HEK293 (cell line): ENCODE results near the gene ANK2.

Source experiments
- CTCF ChIA-PET: fragments of 350-600 bp; formaldehyde crosslinking; extraction: SDS; loops from one replicate; lab custom pipeline; 2021; ENCODE audit warnings: antibody characterized with exemption; lab: Yijun Ruan, JAX
- POLR2A ChIA-PET: fragments of 300-600 bp; formaldehyde crosslinking; extraction: SDS; loops from one replicate; lab custom pipeline; 2020; ENCODE audit warnings: antibody characterized with exemption, inconsistent platforms; lab: Yijun Ruan, JAX
- H3K27ac ChIP-seq: fragments of 200-500 bp; sonication (Bioruptor generic); 2 replicates; pipeline ENCODE4 v1.5.1; 2014; ENCODE audit warnings: low read depth, low read length, control low read depth, inconsistent platforms; ENCODE audit errors: extremely low read depth
- H3K36me3 ChIP-seq, 2 experiments: fragments of 200-500 bp in 1 of 2; sonication (Bioruptor generic) in 1 of 2; 1 replicate in 1 of 2; 2 replicates in 1 of 2; pipeline ENCODE4 v1.5.1; 2014 to 2017; ENCODE audit warnings: inconsistent platforms in 2 of 2, low read length in 2 of 2; ENCODE audit not compliant: control insufficient read depth in 2 of 2, insufficient read depth in 1 of 2
- H3K4me1 ChIP-seq: fragments of 200-500 bp; sonication (Bioruptor generic); 2 replicates; pipeline ENCODE4 v1.5.1; 2014; ENCODE audit warnings: mild to moderate bottlenecking, low read length, inconsistent platforms; ENCODE audit not compliant: control insufficient read depth, insufficient read depth
- H3K4me3 ChIP-seq: 2 replicates; pipeline ENCODE4 v1.5.1; 2011; ENCODE audit warnings: low read depth, mild to moderate bottlenecking, control low read depth, low read length, moderate library complexity
- H3K9me3 ChIP-seq: fragments of 200-500 bp; sonication (Bioruptor generic); 2 replicates; pipeline ENCODE4 v1.5.1; 2014; ENCODE audit warnings: low read depth, low read length, inconsistent platforms; ENCODE audit not compliant: control insufficient read depth, insufficient read depth
- GLI2 ChIP-seq: fragments of 450-650 bp; formaldehyde crosslinking; IDR thresholded peaks from 2 replicates; pipeline ENCODE4; 2017; ENCODE audit warnings: missing biosample characterization, missing genetic modification characterization, low read depth, borderline replicate concordance
- GLI4 ChIP-seq: fragments of 450-650 bp; formaldehyde crosslinking; IDR thresholded peaks from 2 replicates; pipeline ENCODE4 v1.5.1; 2016; ENCODE audit warnings: missing biosample characterization, missing genetic modification characterization
- KLF1 ChIP-seq: fragments of 450-650 bp; formaldehyde crosslinking; IDR thresholded peaks from 2 replicates; pipeline ENCODE4 v1.5.1; 2016; ENCODE audit warnings: missing biosample characterization, missing genetic modification characterization
- RBAK ChIP-seq: fragments of 450-650 bp; formaldehyde crosslinking; IDR thresholded peaks from 2 replicates; pipeline ENCODE4 v1.5.1; 2016; ENCODE audit warnings: missing biosample characterization, missing genetic modification characterization
- REPIN1 ChIP-seq: fragments of 450-650 bp; formaldehyde crosslinking; IDR thresholded peaks from 2 replicates; pipeline ENCODE4 v1.5.1; 2017; ENCODE audit warnings: missing biosample characterization, missing genetic modification characterization, low read depth
- SP7 ChIP-seq: fragments of 450-650 bp; formaldehyde crosslinking; IDR thresholded peaks from 2 replicates; pipeline ENCODE4 v1.5.1; 2016; ENCODE audit warnings: missing biosample characterization, missing genetic modification characterization
- TRIM28 ChIP-seq: IDR thresholded peaks from 2 replicates; pipeline ENCODE4 v1.6.1; 2011; ENCODE audit warnings: low read length, control low read depth, borderline replicate concordance
- ZNF10 ChIP-seq: fragments of 450-650 bp; formaldehyde crosslinking; IDR thresholded peaks from 2 replicates; pipeline ENCODE4 v1.5.1; 2017; ENCODE audit warnings: missing biosample characterization, missing genetic modification characterization
- ZNF223 ChIP-seq: fragments of 450-650 bp; formaldehyde crosslinking; IDR thresholded peaks from 2 replicates; pipeline ENCODE4 v1.5.1; 2016; ENCODE audit warnings: missing biosample characterization, missing genetic modification characterization
- ZNF23 ChIP-seq: fragments of 450-650 bp; formaldehyde crosslinking; IDR thresholded peaks from 2 replicates; pipeline ENCODE4 v1.5.1; 2016; ENCODE audit warnings: missing biosample characterization, missing genetic modification characterization, borderline replicate concordance
- ZNF292 ChIP-seq: fragments of 450-650 bp; formaldehyde crosslinking; IDR thresholded peaks from 2 replicates; pipeline ENCODE4 v1.5.1; 2016; ENCODE audit warnings: low read depth, missing biosample characterization, missing genetic modification characterization, borderline replicate concordance
- ZNF394 ChIP-seq: fragments of 450-650 bp; formaldehyde crosslinking; IDR thresholded peaks from 2 replicates; pipeline ENCODE4 v1.5.1; 2016; ENCODE audit warnings: missing biosample characterization, missing genetic modification characterization, mild to moderate bottlenecking, moderate library complexity, borderline replicate concordance
- ZNF473 ChIP-seq: fragments of 450-650 bp; formaldehyde crosslinking; IDR thresholded peaks from 2 replicates; pipeline ENCODE4 v1.5.1; 2017; ENCODE audit warnings: missing biosample characterization, missing genetic modification characterization
- ZNF777 ChIP-seq: fragments of 450-650 bp; formaldehyde crosslinking; IDR thresholded peaks from 2 replicates; pipeline ENCODE4 v1.5.1; 2017; ENCODE audit warnings: missing biosample characterization, missing genetic modification characterization, borderline replicate concordance
- TF ChIP-seq, protein P1 (sequence below): fragments of 450-650 bp; formaldehyde crosslinking; IDR thresholded peaks from 2 replicates; pipeline ENCODE4 v1.5.1; 2017; ENCODE audit warnings: missing biosample characterization, mild to moderate bottlenecking, missing genetic modification characterization, moderate library complexity
- TF ChIP-seq, protein P2 (sequence below): fragments of 450-650 bp; formaldehyde crosslinking; IDR thresholded peaks from 2 replicates; pipeline ENCODE4 v1.5.1; 2017; ENCODE audit warnings: missing biosample characterization, missing genetic modification characterization
- TF ChIP-seq, protein P3 (sequence below): fragments of 450-650 bp; formaldehyde crosslinking; IDR thresholded peaks from 2 replicates; pipeline ENCODE4 v1.5.1; 2016; ENCODE audit warnings: missing biosample characterization, missing genetic modification characterization
- TF ChIP-seq, protein P4 (sequence below): fragments of 450-650 bp; formaldehyde crosslinking; IDR thresholded peaks from 2 replicates; pipeline ENCODE4 v1.5.1; 2016; ENCODE audit warnings: missing biosample characterization, missing genetic modification characterization
- TF ChIP-seq, protein P5 (sequence below): fragments of 450-650 bp; formaldehyde crosslinking; IDR thresholded peaks from 2 replicates; pipeline ENCODE4 v1.5.1; 2016; ENCODE audit warnings: missing biosample characterization, missing genetic modification characterization
- TF ChIP-seq, protein P6 (sequence below): fragments of 450-650 bp; formaldehyde crosslinking; IDR thresholded peaks from 2 replicates; pipeline ENCODE4 v1.5.1; 2016; ENCODE audit warnings: missing biosample characterization, missing genetic modification characterization

The ANK2 gene

DNA sequence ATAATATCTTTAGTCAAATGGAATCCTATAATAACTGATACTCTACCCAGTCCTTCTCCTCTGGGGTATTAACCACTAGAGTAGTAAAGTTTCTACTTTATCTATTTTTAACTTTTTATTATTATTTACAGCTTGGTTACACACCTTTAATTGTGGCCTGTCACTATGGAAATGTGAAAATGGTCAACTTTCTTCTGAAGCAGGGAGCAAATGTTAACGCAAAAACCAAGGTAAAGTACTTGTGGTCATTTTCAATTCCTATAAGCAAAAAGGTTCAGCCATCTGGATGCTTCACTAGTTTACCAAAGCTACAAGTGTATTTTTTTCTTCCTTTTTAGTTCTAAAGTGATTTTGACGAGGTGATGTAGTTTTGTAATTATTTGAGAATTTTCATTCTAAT is 238.8 kb downstream of the ANK2 start:
- Histone ChIP-seq H3K9me3 (no peaks in the 10 kb centered on the region), H3K4me3 (no peak overlapping the region), H3K27ac (no peak overlapping the region), H3K36me3 (peaks cover 0 to 8% of the 10 kb centered on the region in 2 experiments; a peak in 2 of 3 replicates), H3K4me1 (no peaks in the 10 kb centered on the region)
- ChIA-PET POLR2A (no interaction called here), CTCF (interaction anchor here (1.6 kb wide), 1 partner anchor 10 kb away, joined by 8 read pairs; no protein-coding TSS in a partner anchor)
- no peak for TF ChIP-seq ZNF23 (tag by site-specific recombination)

DNA sequence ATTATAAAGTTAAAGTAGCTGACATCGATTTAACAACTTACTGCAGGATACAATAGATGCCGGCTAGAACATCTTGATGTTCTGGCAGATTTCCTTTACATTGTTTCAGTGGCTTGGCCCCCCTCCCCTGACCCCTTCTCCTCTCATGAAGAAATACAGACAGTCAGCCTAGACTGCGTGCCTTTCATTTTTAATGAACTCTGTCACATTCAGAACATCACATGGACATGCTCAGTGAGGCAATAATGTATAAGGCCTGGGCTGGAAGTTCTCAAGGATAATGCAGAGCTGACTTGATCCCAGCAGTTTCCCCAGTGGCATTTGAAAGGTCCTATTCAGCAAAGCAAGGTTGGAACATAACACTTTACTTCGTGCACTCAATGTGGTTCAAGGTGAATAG is 239.2 kb downstream of the ANK2 start:
- Histone ChIP-seq H3K4me1 (no peaks in the 10 kb centered on the region), H3K36me3 (peaks cover 0 to 9% of the 10 kb centered on the region in 2 experiments; a peak in 2 of 3 replicates), H3K27ac (no peak overlapping the region)
- CTCF ChIA-PET: interaction anchor here (0.5 to 1.6 kb wide), 2 partner anchors 10 to 12 kb away, joined by 4 to 8 read pairs; no protein-coding TSS in a partner anchor
- TF ChIP-seq REPIN1 (tag by site-specific recombination): no peak
- no peak for TF ChIP-seq ZNF292
- TF ChIP-seq, protein P1, sequence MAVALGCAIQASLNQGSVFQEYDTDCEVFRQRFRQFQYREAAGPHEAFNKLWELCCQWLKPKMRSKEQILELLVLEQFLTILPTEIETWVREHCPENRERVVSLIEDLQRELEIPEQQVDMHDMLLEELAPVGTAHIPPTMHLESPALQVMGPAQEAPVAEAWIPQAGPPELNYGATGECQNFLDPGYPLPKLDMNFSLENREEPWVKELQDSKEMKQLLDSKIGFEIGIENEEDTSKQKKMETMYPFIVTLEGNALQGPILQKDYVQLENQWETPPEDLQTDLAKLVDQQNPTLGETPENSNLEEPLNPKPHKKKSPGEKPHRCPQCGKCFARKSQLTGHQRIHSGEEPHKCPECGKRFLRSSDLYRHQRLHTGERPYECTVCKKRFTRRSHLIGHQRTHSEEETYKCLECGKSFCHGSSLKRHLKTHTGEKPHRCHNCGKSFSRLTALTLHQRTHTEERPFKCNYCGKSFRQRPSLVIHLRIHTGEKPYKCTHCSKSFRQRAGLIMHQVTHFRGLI: no peak
- TF ChIP-seq, protein P2, sequence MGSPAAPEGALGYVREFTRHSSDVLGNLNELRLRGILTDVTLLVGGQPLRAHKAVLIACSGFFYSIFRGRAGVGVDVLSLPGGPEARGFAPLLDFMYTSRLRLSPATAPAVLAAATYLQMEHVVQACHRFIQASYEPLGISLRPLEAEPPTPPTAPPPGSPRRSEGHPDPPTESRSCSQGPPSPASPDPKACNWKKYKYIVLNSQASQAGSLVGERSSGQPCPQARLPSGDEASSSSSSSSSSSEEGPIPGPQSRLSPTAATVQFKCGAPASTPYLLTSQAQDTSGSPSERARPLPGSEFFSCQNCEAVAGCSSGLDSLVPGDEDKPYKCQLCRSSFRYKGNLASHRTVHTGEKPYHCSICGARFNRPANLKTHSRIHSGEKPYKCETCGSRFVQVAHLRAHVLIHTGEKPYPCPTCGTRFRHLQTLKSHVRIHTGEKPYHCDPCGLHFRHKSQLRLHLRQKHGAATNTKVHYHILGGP: no peak
- TF ChIP-seq ZNF394: no peak
- TF ChIP-seq, protein P3, sequence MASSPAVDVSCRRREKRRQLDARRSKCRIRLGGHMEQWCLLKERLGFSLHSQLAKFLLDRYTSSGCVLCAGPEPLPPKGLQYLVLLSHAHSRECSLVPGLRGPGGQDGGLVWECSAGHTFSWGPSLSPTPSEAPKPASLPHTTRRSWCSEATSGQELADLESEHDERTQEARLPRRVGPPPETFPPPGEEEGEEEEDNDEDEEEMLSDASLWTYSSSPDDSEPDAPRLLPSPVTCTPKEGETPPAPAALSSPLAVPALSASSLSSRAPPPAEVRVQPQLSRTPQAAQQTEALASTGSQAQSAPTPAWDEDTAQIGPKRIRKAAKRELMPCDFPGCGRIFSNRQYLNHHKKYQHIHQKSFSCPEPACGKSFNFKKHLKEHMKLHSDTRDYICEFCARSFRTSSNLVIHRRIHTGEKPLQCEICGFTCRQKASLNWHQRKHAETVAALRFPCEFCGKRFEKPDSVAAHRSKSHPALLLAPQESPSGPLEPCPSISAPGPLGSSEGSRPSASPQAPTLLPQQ (tag by site-specific recombination): no peak
- TF ChIP-seq, all 188 proteins: peak for 0
- POLR2A ChIA-PET: no interaction called here
- no peaks in the 10 kb centered on the region for H3K9me3 ChIP-seq
- H3K4me3 ChIP-seq: no peak overlapping the region

DNA sequence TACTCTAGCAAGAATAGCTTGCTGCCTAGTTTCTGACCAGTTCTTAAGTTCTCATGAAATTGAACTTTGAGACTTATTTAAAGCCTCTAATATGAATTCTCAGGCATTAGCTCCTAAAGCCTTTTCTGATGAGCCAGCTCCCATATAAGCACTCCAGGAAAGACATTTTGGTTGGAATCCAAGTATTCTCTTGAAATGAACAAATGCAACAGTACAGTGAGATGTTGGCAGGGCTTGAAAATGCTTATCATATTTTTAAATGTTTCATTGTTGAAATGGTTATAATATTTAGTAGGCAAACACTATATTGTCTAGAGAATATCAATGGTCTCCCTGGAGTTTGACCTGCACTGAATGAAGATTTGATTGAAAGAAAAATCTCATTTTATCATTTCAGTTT is 240.3 kb downstream of the ANK2 start:
- Histone ChIP-seq H3K4me3 (no peak overlapping the region), H3K9me3 (no peaks in the 10 kb centered on the region), H3K27ac (no peak overlapping the region), H3K4me1 (no peaks in the 10 kb centered on the region), H3K36me3 (peaks cover 0 to 9% of the 10 kb centered on the region in 2 experiments; a peak in 1 of 3 replicates)
- CTCF ChIA-PET: no interaction called here
- POLR2A ChIA-PET: no interaction called here
- no peak for TF ChIP-seq ZNF473 (tag by site-specific recombination)
- no peak for TF ChIP-seq ZNF777
- TF ChIP-seq ZNF223 (tag by site-specific recombination): no peak
- TF ChIP-seq ZNF394: no peak
- no peak for TF ChIP-seq SP7 (tag by site-specific recombination)
- TF ChIP-seq, protein P4, sequence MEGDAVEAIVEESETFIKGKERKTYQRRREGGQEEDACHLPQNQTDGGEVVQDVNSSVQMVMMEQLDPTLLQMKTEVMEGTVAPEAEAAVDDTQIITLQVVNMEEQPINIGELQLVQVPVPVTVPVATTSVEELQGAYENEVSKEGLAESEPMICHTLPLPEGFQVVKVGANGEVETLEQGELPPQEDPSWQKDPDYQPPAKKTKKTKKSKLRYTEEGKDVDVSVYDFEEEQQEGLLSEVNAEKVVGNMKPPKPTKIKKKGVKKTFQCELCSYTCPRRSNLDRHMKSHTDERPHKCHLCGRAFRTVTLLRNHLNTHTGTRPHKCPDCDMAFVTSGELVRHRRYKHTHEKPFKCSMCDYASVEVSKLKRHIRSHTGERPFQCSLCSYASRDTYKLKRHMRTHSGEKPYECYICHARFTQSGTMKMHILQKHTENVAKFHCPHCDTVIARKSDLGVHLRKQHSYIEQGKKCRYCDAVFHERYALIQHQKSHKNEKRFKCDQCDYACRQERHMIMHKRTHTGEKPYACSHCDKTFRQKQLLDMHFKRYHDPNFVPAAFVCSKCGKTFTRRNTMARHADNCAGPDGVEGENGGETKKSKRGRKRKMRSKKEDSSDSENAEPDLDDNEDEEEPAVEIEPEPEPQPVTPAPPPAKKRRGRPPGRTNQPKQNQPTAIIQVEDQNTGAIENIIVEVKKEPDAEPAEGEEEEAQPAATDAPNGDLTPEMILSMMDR: no peak
- no peak for TF ChIP-seq KLF1 (tag by site-specific recombination)
- no peak for TF ChIP-seq RBAK (tag by site-specific recombination)
- TF ChIP-seq, protein P5, sequence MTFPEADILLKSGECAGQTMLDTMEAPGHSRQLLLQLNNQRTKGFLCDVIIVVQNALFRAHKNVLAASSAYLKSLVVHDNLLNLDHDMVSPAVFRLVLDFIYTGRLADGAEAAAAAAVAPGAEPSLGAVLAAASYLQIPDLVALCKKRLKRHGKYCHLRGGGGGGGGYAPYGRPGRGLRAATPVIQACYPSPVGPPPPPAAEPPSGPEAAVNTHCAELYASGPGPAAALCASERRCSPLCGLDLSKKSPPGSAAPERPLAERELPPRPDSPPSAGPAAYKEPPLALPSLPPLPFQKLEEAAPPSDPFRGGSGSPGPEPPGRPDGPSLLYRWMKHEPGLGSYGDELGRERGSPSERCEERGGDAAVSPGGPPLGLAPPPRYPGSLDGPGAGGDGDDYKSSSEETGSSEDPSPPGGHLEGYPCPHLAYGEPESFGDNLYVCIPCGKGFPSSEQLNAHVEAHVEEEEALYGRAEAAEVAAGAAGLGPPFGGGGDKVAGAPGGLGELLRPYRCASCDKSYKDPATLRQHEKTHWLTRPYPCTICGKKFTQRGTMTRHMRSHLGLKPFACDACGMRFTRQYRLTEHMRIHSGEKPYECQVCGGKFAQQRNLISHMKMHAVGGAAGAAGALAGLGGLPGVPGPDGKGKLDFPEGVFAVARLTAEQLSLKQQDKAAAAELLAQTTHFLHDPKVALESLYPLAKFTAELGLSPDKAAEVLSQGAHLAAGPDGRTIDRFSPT (tag by site-specific recombination): no peak
- TF ChIP-seq, protein P6, sequence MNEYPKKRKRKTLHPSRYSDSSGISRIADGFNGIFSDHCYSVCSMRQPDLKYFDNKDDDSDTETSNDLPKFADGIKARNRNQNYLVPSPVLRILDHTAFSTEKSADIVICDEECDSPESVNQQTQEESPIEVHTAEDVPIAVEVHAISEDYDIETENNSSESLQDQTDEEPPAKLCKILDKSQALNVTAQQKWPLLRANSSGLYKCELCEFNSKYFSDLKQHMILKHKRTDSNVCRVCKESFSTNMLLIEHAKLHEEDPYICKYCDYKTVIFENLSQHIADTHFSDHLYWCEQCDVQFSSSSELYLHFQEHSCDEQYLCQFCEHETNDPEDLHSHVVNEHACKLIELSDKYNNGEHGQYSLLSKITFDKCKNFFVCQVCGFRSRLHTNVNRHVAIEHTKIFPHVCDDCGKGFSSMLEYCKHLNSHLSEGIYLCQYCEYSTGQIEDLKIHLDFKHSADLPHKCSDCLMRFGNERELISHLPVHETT (tag by site-specific recombination): no peak
- no peak for TF ChIP-seq GLI4 (tag by site-specific recombination)
- no peak for TF ChIP-seq GLI2 (tag by site-specific recombination)
- no peak for TF ChIP-seq ZNF10
- no peak for TF ChIP-seq TRIM28
